HG02763 (cell line): ENCODE measurements around the gene PILRA.
A peak's percentile ranks its signal among the peaks of the same experiment; 100 is the strongest.

Source experiments
- ATAC-seq: cut with Tn5 transposase; IDR thresholded peaks from one replicate; pipeline ENCODE4 v1.9.1; 2021; ENCODE audit warnings: mild to moderate bottlenecking, moderate library complexity; ENCODE audit not compliant: unreplicated experiment

The PILRA gene

GRCh38 chr7:100406767-100407166 is 33.5 kb downstream of the PILRA start:
- no peak for ATAC-seq

GRCh38 chr7:100407285-100408180 is 34.2 kb downstream of the PILRA start:
- no peak for ATAC-seq

GRCh38 chr7:100411101-100411500 is 37.8 kb downstream of the PILRA start:
- no peak for ATAC-seq

- no peak for ATAC-seq
Observed at GRCh38 chr7:100413346-100413745, 40.1 kb downstream of the PILRA start.

GRCh38 chr7:100413889-100414288 is 40.6 kb downstream of the PILRA start:
- no peak for ATAC-seq

- no peak for ATAC-seq
Observed at GRCh38 chr7:100415448-100415847, 42.2 kb downstream of the PILRA start.

GRCh38 chr7:100418930-100419659 is 45.8 kb downstream of the PILRA start:
- no peak for ATAC-seq

- ATAC-seq, result no peak
Observed at GRCh38 chr7:100419660-100420226, 46.5 kb downstream of the PILRA start.

GRCh38 chr7:100423315-100423714 is 50.0 kb downstream of the PILRA start:
- no peak for ATAC-seq

GRCh38 chr7:100425347-100425746 is 52.1 kb downstream of the PILRA start:
- ATAC-seq, result no peak

- no peak for ATAC-seq
Observed at GRCh38 chr7:100426516-100426915, 53.2 kb downstream of the PILRA start.

GRCh38 chr7:100427762-100428198 is 54.5 kb downstream of the PILRA start:
- no peak for ATAC-seq

- ATAC-seq, result peak; percentile 43
Observed at GRCh38 chr7:100428199-100428966, 55.1 kb downstream of the PILRA start, which contains the start of gene ZCWPW1. Gene ZCWPW1, minus strand, starts transcription at chr7:100428703. Its CDS starts 8,054 bp downstream, at chr7:100420649.

GRCh38 chr7:100428967-100429636 is 55.8 kb downstream of the PILRA start:
- ATAC-seq, result peak; percentile 49

GRCh38 chr7:100429637-100430492 is 56.6 kb downstream of the PILRA start, which contains the start of gene MEPCE:
Gene MEPCE, plus strand, starts transcription at chr7:100429831. Its CDS starts 188 bp downstream, at chr7:100430019.
- ATAC-seq, result peak; percentile 39

- no peak for ATAC-seq
Observed at GRCh38 chr7:100430493-100431285, 57.4 kb downstream of the PILRA start.

- ATAC-seq, result no peak
Observed at GRCh38 chr7:100431286-100431735, 58.0 kb downstream of the PILRA start.

- ATAC-seq, result no peak
Observed at GRCh38 chr7:100432053-100432452, 58.8 kb downstream of the PILRA start.
